Cardiac fibroblast (primary cell): ENCODE results near the gene PTPRT.

Experiments
- DNase-seq, 2 donors: peaks; one replicate each; pipeline versions ENCODE4 v3.0.0 to v3.0.0-alpha.2; 2010; ENCODE audit warnings: low read depth in 2 of 2
- H3K4me3 ChIP-seq, 2 donors: replicated peaks in 1 of 2; 1 replicate in 1 of 2; 2 replicates in 1 of 2; pipeline ENCODE4 v1.5.1; 2011; ENCODE audit warnings: low read depth in 2 of 2, low read length in 2 of 2, mild to moderate bottlenecking in 2 of 2, moderate library complexity in 1 of 2
- CTCF ChIP-seq: IDR thresholded peaks from one replicate; pipeline ENCODE4 v1.5.1; 2011; ENCODE audit warnings: low read depth, mild to moderate bottlenecking, low read length, inconsistent platforms

PTPRT gene

DNA sequence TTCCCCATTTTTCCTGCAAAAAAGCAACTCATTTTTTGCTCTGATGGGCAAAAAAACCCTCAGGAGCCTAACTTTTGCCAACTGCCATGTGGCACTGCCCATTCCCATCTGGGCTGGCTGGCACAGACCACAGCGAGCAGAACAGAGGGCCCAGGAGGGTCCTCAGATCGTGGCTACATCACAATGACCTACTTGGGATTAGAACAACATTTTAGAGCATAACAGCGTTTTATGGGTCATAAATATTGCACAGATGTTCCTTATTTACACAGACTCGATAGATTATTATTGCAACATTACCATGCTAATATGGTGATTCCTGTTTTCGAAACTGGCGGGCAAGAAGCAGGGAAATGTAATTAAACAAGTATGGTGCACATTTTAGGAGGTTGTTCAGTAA, 28.0 kb downstream of the PTPRT start:
- DNase-seq: no peak
- no peak for TF ChIP-seq CTCF
- no peak overlapping the region for H3K4me3 ChIP-seq

GRCh38 chr20:43160941-43161340, 28.8 kb downstream of the PTPRT start:
- H3K4me3 ChIP-seq: no peak overlapping the region
- DNase-seq: no peak
- TF ChIP-seq CTCF: no peak

- no peak for TF ChIP-seq CTCF
- H3K4me3 ChIP-seq: no peak overlapping the region
- no peak for DNase-seq
Observed at GRCh38 chr20:43159994-43160393, 29.7 kb downstream of the PTPRT start.

- no peak for TF ChIP-seq CTCF
- no peak for DNase-seq
- no peak overlapping the region for H3K4me3 ChIP-seq
Observed at GRCh38 chr20:43155366-43156100, 34.2 kb downstream of the PTPRT start.

GRCh38 chr20:43151901-43152300, 37.8 kb downstream of the PTPRT start:
- H3K4me3 ChIP-seq: no peak overlapping the region
- TF ChIP-seq CTCF: no peak
- no peak for DNase-seq

- TF ChIP-seq CTCF: no peak
- no peak overlapping the region for H3K4me3 ChIP-seq
- no peak for DNase-seq
Observed at GRCh38 chr20:43151256-43151655, 38.5 kb downstream of the PTPRT start.

DNA sequence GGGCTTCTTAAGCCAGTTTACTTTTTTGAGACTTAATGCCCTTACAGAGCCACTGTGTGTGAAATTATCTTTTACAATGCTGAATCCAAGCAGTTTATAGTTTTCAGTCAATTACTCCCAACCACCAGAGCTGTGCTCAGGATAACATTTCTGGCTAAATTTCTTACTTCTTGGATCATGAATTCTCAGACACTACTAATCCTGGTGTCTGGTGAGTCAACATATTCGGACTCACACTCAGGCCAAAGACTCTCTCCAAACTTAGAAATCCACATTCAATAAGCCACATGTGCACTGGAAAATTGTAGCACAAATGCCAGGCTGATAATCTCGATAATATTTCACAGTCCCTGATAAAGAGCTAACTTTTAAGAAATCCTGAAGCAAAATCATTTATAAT, 49.0 kb downstream of the PTPRT start:
- TF ChIP-seq CTCF: no peak
- no peak overlapping the region for H3K4me3 ChIP-seq

More for the DNA sequence above, 49.0 kb downstream of the PTPRT start:
- DNase-seq: no peak
